ENCODE results near the gene ITFG1.
"Not testable (repeated sequence)": the region's sequence is repeated elsewhere in the genome, so short reads cannot be mapped to it uniquely, and the experiment has no call there.

The ITFG1 gene

DNA sequence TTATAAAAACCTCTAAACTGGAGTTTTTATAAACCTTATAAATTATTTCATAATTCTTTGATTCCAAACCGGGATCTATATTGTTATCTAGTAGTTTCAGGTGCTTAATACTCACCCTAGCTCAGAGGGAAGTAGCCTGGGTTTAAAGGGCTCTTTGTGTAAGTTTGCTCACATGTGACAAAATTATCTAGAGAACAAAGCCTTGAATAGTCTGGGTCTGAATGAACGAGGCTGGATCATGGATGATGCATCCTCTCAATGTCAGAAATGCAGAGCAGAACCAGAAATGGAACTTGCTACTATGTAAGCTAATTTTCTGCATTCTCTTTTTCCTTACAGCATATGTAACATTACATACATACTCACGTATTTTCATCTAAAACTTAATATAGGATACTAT is 213.2 kb downstream of the ITFG1 start:
- DNase-seq = peak in 4 of 56 donors; percentile 3 to 10 (median 4)

DNA sequence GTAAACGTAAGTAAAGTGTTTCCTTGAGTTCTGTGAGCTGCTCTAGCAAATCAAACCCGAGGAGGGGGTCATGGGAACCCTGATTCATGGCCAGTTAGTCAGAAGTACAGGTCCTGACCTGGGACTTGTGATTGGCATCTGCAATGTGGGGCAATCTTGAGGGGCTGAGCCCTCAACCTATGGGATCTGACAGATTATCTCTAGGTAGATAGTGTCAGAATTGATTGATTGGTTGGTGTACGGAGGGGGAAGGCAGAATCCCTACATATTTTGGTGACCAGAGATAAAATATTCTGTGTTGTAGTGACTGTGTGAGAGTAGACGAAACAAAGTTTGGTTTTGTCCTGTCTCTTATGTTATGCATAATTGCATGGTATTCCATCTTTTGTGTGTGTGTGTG is 216.7 kb downstream of the ITFG1 start:
- DNase-seq = no peak

DNA sequence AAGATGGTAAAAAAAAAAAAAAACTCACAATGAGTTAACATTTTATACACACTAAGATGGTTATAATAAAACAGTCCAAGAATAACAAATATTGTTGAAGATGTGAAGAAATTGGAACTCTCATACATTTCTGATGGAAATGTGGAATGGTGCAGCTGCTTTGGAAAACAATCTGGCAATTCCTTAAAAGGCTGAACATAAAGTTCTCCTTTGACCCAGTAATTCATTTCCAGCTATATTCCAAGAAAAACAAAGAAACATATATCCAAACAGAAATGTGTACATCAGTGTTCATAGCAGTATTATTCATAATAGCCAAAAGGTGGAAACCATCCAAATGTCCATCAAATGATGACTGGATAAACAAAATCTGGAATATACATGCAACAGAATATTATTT is 219.8 kb downstream of the ITFG1 start:
- no peak for DNase-seq

DNA sequence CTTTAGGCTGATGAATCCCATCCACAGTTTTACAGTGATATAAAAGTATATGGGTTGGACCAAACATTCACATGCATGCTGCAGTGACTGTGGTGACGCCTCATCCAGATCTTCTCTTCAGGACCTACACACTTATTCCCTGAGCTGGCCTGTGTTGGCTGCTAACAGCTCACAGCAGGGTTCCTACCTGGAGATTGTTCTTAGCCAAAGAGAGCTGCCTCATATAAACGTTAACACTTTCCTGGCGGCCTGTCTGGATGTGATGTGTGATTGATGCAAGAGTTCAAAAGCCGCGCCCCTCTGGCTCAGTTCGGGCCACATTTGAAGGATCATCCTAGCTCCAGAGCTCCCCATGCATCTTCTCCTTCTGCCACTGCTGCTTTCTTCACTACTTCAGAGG is 224.1 kb downstream of the ITFG1 start:
- DNase-seq = no peak

DNA sequence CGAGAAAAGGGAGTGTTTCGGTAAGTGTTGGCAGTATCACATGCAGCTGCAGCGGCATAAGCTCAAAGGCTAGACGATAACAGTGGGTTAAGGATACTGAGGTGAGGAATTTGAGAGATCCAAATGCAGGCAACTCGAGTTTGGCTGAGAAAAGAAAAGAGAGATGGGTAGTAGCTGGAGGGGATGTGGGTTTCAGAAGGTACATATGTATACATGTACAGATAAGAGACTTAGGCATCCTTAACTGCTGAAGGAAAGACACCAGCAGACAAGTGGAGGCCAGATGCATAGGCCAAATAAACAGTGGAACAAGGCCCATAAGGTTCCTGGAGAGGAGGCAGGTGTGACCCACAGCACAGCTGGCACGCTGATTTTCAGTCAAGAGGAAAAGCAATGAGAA is 230.6 kb downstream of the ITFG1 start:
- no peak for DNase-seq

DNA sequence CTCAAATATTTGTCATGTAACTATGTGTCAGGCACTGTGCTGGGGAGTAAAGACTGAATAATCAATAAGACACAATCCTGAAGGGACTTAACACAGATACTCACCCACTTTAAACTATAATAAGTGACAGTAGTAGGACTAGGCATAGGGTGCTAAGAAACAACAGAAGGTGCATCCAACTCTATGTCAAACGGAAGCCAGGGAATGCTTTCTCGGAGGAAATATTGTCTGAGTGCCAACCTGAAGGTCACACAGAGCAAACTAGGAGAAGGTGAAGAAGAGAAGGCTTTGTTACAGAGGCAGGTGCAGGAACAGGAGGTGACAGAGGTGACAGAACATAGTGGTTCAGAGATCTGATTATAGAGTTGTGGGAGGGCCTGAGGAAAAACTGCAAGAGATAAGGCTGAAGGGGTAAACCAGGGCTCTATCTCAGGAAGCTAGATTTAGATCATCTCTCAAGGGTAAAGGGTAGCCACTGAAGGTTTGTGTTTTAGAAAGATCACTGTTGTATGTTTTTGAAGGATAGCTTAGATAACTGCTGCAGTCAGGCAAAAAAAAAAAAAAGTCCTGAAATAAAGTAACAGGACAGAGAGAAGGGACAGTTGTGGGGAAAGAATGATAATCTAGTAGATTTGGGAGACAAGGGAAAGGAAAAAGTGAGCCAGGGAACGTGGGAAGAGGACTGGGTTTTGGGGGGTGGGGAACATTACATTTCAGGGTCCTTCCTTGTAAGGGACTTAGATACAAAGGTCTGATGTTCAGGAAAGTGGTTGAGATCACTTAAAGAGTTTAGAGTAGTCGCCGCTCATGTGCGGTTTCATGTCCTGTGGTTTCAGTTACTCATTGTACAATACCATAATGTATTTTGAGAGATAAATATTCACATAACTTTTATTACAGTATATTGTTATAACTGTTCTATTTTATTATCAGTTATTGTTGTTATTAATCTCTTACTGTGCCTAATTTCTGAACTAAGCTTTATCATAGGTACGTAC is 231.5 kb downstream of the ITFG1 start:
- no peak for DNase-seq

DNA sequence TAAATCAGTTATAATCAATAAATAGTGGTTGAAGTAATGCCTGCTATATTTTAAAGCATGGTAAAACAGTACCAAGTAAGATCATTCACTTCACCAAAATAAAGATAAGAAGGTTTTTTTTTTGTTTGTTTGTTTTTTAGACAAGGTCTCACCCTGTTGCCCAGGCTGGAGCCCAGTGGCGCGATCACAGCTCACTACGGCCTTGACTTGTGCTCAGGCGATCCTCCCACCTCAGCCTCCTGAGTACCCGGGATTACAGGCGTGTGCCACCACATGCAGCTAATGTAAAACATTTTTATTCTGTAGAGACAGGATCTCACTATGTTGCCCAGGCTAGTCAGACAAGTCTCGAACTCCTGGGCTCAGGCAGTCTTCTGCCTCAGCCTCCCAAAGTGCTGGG is 232.6 kb downstream of the ITFG1 start:
- no peak for DNase-seq

DNA sequence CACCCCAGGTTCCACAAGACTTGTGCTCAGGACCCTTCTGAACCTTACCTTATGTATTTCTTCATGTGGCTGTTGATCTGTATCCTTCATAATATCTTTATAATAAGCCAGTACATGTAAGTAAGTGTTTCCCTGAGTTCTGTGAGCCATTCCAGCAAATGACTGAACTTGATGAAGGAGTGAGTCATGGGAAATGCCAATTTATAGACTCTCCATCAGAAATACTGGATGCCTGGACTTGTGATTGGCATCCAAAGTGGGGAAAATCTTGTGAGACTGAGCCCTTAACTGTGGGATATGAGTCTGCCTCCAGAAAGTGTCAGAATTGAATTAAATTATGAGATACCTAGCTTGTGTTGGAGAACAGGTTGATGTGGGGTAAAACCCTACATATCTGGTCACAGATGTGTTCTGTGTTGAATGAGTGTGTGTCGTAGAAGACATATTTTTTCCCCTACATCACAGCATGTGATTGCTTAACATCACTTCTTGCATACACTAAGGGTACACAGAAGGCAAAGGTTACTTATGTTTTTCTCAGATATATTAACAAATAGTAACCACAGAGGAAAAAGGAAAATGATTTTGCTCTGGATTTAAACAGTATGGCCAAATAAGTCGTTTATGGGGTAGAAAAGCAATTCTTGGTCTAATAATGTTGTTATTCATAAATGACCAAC is 247.0 kb downstream of the ITFG1 start:
- DNase-seq = no peak

DNA sequence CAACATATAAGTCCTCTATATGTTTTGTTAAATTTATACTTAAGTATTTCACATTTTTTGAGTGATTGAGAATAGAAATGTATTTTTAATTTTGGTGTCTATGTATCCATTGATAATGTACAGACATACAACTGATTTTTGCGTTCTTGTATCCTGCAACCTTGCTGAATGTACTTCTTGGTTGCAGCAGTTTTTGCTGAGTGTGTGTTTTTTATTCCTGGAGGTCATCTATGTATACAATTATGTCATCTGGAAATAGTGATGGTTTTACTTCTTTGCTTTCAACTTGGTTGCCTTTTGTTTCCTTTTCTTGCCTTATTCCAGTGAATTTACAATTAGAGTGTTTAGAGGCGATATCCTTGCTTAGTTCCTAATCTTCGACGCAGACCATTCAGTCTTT is 249.6 kb downstream of the ITFG1 start:
- DNase-seq = no peak

DNA sequence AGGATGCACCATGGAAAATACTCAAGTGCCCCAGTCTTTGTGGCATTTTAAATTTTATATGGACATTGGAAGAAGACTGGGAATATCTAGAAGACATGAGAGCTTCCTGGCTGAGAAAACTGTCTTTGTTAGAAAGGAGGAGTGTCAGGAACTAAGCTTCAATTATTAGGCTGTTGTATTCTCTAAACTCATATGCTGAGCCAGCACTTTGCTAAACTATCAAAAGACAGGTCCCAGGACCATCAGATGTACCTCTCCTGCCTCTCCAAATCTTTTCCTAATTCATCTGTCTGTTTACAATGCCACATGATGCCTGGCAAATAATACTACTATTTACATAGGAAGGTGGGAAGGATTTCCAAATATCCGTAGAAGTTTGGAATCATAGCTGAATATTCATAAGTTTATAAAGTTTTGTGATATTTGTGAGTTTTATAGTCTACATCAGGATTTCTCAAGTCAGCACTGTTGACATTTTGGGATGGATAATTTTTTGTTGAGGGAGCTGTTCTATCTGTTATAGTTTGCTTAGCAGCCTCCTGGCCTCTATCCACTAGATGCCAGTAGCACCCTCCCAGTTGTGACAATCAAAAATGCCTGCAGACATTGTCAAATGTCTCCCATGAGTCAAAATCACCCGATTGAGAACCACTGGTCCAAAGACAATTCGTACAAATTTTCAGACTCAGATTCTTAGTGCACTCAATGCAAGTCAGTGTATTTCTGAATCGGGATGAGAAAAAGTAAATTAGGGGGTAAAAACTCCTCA is 255.9 kb downstream of the ITFG1 start:
- DNase-seq = peak in 19 of 56 donors; percentile 0 to 28 (median 5)

DNA sequence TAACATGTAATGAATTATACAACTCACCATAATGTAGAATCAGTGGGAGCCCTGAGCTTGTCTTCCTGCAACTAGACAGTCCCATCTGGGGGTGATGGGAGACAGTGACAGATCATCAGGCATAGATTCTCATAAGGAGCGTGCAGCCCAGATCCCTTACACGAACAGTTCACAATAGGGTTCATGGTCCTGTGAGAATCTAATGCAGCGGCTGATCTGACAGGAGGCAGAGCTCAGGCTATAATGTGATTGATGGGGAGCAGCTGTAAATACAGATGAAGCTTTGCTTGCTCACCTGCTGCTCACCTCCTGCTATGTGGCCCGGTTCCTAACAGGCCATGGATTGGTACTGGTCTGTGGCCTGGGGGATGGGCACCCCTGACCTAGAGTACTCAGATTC is 257.4 kb downstream of the ITFG1 start:
- DNase-seq = not testable (repeated sequence)

DNA sequence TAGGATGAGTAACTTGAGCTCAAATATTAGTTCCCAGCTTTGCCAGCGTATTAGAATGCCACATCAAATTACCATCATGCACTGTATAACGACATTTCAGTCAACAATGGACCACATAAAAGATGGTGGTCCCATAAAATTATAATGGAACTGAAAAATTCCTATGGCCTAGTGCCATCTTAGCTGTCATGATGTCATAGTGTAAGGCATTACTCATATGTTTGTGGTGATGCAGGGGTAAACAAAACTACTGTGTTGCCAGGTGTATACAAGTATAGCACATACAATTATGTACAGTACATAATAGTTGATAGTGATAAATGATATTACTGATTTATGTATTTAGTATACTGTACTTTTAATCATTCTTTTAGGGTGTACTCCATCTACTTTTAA is 262.7 kb downstream of the ITFG1 start:
- DNase-seq = no peak

DNA sequence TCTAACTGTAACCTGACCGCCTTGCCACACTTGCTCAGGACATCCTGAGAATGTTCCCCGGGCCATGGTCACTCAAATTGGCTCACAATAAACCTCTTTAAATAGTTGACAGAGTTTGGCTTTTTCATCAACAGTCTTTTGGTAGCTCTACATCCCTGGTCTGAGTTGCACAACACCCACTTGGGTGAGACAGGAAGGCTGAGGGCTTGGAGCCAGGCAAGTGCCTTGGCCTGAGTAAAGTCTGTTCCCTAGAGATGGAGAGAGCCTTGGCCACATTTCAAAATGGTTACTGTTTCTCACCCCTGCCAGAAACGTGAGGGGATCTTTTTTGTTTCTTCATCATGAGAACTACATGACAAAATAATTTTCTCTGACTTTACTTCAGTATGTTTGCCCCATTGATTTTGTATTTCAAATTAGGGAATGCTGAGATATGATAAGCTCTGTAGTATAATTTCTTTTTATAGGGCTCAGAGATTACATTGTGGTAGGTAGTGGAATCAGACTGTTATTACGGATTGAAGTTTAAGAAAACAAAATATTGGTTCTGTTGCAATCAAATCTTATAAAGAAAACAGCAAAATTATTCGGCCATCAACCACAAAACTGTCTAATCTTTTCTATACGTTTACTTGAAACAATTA is 263.2 kb downstream of the ITFG1 start:
- DNase-seq = no peak

DNA sequence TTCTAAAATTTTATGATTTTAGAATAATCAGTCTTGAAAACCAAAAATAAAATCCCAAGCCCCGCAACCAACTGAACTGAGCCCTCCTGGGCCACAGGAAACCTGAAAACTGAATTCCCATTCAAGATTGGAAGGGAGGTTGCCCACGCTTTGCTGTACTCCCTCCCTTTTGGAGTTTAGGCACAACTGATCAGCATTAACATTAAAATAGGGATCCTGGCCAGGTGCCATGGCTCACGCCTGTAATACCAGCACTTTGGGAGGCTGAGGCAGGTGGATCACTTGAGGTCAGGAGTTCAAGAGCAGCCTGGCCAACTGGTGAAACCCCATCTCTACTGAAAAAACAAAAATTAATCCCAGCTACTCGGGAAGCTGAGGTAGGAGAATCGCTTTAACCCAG is 264.4 kb downstream of the ITFG1 start:
- DNase-seq = no peak

DNA sequence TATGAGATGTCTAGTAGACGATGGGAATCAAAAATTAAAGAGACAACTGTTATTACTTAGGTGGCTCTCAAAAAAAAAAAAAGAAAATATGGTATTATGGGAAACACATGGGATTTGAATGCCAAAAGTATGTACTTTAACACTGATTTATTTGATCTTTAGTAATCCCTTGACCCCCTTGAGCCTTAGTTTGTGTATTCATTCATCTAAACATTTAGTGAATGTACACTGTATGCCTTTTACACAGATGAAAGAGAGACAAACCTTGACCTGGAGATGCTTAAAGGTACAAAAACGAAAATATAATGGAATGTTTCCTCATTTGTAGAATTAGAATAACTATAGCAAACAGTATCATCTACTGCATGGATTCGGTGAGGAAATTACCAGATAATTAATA is 278.5 kb downstream of the ITFG1 start:
- DNase-seq = no peak

DNA sequence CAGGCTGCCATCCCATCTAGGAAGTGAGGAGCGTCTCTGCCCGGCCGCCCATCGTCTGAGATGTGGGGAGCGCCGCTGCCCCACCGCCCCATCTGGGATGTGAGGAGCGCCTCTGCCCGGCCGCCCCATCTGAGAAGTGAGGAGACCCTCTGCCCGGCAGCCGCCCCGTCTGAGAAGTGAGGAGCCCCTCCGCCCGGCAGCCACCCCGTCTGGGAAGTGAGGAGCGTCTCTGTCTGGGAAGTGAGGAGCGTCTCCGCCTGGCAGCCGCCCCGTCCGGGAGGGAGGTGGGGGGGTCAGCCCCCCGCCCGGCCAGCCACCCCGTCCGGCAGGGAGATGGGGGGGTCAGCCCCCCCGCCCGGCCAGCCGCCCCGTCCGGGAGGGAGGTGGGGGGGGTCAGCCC is 279.8 kb downstream of the ITFG1 start:
- DNase-seq = not testable (repeated sequence)

DNA sequence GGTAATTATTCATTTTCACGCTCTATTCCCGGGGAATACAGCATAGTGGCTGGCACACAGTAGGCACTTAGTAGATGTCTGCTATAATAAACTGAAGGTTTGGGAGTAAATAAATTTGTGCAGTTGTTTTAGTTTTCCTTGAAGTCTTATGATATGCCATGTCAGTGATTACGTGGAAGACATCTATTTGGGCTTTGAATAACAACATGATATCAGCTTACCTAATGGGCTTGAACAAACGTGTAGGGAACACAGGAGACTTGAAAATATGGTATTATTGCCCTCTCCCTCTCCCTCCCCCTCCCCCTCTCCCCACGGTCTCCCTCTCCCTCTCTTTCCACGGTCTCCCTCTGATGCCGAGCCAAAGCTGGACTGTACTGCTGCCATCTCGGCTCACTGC is 280.8 kb downstream of the ITFG1 start:
- no peak for DNase-seq

DNA sequence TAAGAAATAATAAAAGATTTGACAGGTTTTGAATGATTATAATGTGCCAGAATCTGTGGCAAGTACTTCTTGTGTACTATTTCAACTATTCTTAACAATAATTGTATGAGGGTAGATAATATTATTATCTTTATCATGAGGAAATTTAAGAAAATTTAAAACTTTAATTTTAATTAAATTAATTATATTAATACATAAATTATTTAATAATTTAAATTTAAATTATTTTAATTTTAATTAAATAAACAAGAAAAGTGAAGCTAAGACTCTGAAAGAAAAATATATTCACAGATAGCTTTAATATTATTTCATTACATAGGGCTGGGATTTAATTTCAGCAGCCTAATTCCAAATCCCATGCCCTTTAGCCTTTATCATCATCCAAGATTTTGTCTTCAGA is 285.7 kb downstream of the ITFG1 start:
- DNase-seq = no peak

DNA sequence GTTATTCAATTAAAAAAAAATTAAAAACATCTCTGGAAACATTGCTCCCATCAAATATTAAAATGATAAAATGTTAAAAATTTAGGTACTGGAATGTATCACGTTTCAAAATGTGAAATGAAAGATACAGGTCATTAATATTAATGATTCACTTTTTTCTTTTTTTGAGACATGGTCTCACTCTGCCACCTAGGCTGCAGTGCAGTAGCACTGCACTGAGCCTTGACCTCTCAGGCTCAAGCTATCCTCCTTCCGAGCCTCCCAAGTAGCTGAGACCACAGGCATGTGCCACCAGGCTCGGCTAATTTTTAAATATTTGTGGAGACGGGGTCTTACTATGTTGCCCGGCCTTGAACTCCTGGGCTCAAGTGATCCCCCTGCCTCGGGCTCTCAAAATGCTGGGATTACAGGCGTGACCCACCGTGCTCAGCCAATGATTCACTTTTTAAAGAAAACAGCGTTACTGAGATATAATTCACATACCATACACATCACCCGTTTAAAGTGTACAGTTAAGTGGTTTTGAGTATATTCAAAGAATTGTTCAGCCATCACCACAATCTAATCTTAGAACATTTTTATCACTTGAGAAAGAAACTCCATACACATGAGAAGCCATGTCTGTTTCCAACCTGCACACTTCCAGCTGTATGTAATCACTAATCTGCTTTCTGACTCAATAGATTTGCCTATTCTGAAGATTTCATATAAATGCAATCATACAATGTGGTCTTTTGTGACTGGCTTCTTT is 298.0 kb downstream of the ITFG1 start:
- DNase-seq = no peak

DNA sequence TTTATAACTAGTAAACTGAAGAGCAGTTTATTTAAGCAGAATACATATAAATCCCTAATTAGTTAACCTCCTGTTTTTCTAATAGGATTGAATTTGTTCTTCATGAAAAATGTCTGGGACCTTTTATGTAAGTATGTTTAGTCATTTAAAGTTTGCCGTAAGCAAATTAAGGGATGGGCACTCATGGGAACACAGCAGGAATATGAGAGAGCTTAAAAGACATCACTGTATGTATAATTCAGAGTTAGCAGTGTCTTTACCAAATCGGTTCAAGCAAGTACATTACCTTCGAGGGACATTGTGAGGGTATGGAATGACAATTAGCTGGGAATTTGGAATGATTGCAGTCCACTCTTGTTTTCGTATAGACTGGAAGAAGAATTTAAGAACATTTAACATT is 299.4 kb downstream of the ITFG1 start:
- no peak for DNase-seq

DNA sequence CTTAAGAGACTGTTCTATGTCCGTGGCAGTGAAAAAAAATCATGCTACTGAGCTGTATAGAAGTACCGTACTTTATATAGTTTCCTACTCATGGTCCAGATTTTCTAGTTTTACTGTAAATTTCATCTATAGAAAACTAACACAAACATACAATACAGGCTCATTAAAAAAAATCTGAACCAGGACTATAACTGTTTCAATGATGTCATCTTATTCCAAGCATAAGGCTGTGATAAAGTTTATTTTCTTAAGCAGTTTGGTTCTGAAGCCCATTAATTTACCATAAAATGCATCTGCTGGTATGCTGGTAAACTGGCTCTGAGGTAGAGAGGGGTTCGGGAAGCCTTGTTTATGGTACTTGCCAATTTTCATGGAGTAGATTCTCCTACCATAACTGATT is 300.4 kb downstream of the ITFG1 start:
- no peak for DNase-seq
